Duodenal mucosa (tissue), 2 donors: ENCODE measurements around the gene ACTA1.

Experiments used
- H3K27ac ChIP-seq: one replicate; pipeline ENCODE4 v1.7.0; 2013; ENCODE audit warnings: low read depth, low read length
- H3K27me3 ChIP-seq, 2 donors: one replicate each; pipeline ENCODE4 v1.7.0; 2013; ENCODE audit warnings: low read length in 2 of 2, control low read depth in 1 of 2; ENCODE audit not compliant: insufficient read depth in 2 of 2, control insufficient read depth in 1 of 2
- H3K36me3 ChIP-seq, 2 donors: one replicate each; pipeline ENCODE4 v1.7.0; 2013; ENCODE audit warnings: low read length in 2 of 2, control low read depth in 1 of 2; ENCODE audit not compliant: insufficient read depth in 2 of 2, control insufficient read depth in 1 of 2
- H3K4me1 ChIP-seq, 2 donors: one replicate each; pipeline ENCODE4 v1.7.0; 2013; ENCODE audit warnings: low read length in 2 of 2, control low read depth in 1 of 2; ENCODE audit not compliant: insufficient read depth in 2 of 2, control insufficient read depth in 1 of 2
- H3K4me3 ChIP-seq, 2 donors: one replicate each; pipeline ENCODE4 v1.7.0; 2013; ENCODE audit warnings: low read length in 2 of 2, low read depth in 1 of 2
- H3K9ac ChIP-seq, 2 donors: one replicate each; pipeline ENCODE4 v1.7.0; 2013; ENCODE audit warnings: low read length in 2 of 2, low read depth in 1 of 2
- H3K9me3 ChIP-seq, 2 donors: one replicate each; pipeline ENCODE4 v1.7.0; 2013; ENCODE audit warnings: low read length in 2 of 2, control low read depth in 1 of 2; ENCODE audit not compliant: control insufficient read depth in 1 of 2

The ACTA1 gene

DNA sequence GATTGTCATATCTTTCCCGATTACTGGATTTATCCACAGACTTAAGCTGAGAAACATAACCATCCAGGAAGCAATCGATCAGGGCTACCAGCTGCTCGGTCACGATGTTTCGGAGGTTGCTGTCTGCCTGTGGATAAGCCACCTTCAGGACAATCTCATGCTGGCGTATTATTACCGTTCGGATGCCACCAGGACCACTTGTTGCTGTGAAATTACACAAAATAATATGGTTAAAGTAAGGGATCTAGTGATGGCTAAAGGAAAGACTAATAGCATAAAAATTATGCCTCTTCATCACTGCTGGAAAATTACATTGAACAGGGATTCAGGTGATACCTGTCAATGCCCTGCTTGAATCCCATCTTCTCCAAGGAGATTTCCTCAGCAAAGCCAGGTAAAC is 30.8 kb upstream of the ACTA1 start:
- Histone ChIP-seq H3K27ac (no peak overlapping the region), H3K9ac (no peak overlapping the region), H3K36me3 (peaks cover 41 to 72% of the 10 kb centered on the region in 2 donors), H3K4me1 (no peaks in the 10 kb centered on the region), H3K4me3 (no peak overlapping the region), H3K9me3 (no peaks in the 10 kb centered on the region), H3K27me3 (no peaks in the 10 kb centered on the region)

DNA sequence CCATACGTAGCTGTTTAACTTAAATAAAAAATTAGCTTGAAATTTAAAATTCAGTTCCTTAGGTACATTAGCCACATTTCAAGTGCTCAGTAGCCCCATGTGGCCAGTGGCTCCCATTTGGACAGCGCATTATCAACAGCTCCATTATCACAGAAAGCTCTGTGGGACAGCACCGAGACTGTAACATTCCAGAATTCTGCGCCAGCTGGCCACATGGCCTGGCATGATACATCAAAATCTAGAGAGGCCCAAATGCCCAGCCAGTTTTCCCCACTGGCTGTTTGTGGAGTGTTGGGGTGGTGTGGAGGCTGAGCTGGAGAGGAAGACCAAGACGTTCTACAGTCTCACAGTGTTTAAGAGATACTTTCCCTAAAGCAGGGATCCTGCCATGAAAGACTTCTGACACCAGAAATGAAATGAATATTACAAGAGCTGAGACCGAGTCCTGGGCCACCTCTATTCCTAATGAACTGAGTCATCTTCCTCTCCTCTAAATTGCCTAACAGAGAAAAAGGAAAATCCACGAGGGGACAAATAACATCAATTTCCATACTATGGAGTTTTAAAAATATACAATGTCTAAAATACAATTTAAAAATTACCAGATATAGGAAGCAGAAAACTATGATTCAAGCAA is 27.3 kb upstream of the ACTA1 start:
- Histone ChIP-seq H3K4me1 (no peaks in the 10 kb centered on the region), H3K9ac (no peak overlapping the region), H3K9me3 (no peaks in the 10 kb centered on the region), H3K4me3 (no peak overlapping the region), H3K27ac (no peak overlapping the region), H3K36me3 (peaks cover 29 to 72% of the 10 kb centered on the region in 2 donors), H3K27me3 (no peaks in the 10 kb centered on the region)

DNA sequence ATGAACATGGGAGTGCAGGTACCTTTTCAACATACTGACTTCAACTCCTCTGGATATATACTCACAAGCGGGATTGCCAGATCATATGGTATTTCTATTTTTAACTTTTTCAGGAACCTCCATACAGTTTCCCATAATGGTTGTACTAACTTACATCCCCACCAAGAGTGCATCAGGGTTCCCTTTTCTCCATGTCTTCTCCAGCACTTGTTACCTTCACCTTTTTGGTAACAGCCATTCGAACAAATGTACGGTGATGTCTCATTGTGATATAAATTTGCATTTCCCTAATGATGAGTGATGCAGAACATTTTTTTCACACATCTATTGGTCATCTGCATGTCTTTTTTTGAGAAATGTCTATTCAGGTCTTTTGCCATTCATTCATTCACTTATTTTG is 25.9 kb upstream of the ACTA1 start:
- Histone ChIP-seq H3K4me1 (no peaks in the 10 kb centered on the region), H3K9me3 (no peaks in the 10 kb centered on the region), H3K36me3 (peaks cover 19 to 66% of the 10 kb centered on the region in 2 donors), H3K9ac (no peak overlapping the region), H3K4me3 (no peak overlapping the region), H3K27me3 (no peaks in the 10 kb centered on the region), H3K27ac (no peak overlapping the region)

DNA sequence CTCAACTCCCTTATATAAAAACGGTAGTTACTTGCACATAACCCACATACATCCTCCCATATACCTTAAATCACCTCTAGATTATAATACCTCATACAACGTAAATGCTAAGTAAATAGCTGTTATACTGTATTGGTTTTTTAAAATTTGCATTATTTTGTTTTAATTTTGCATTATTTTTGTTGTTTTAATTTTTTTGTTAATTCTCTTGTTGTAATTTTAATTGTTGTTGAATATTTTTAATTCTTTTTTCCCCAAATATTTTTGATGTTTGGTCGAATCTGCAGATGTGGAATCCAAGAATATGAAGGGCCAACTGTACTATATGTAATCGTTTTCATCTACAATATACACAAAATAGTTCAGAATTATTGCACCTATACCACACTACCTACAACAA is 23.5 kb upstream of the ACTA1 start:
- no peaks in the 10 kb centered on the region for H3K4me1 ChIP-seq
- peaks cover 3 to 48% of the 10 kb centered on the region in 2 donors for H3K36me3 ChIP-seq
- no peak overlapping the region for H3K9ac ChIP-seq
- no peaks in the 10 kb centered on the region for H3K9me3 ChIP-seq
- no peak overlapping the region for H3K4me3 ChIP-seq
- no peak overlapping the region for H3K27ac ChIP-seq
- H3K27me3 ChIP-seq: no peaks in the 10 kb centered on the region

DNA sequence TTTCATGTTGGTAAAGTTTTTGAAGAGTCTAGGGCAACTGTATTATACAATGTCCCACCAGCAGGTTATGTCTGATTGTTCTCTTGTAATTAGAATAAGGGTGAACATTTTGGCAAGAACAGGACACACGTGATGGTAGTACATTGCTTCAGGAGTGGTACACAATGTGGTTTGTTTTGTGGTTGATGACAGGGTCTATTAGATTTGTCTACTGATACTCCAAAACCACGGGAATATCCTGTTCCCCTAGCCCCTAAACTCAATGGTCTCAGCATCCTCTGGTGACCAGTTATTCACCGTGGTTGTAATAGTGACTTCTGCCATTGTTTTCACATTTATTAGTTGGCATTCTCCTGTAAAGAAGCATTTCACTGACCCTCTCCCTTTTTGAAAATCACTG is 22.1 kb upstream of the ACTA1 start:
- H3K36me3 ChIP-seq: peaks cover 8 to 52% of the 10 kb centered on the region in 2 donors
- H3K27ac ChIP-seq: no peak overlapping the region
- no peaks in the 10 kb centered on the region for H3K4me1 ChIP-seq
- no peak overlapping the region for H3K9ac ChIP-seq
- H3K4me3 ChIP-seq: no peak overlapping the region
- H3K27me3 ChIP-seq: no peaks in the 10 kb centered on the region
- H3K9me3 ChIP-seq: no peaks in the 10 kb centered on the region

DNA sequence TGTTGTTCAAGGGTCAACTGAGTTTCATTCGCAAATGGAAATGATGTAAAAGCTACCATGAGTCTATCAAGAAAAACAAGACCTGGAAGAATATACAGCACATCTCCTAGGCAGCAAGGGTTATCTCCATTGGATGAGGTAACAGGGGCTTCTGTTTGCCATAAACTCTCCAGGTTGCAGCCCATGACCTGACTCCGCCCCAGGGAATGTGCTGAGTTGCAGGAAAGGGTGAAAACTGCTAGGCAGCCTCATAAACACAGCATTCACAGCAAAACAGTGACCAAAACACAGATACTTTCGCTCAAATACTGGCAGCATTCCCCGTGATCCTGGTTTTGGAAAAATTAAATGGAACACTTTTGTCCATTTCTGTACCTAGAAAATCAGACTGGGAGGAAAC is 20.2 kb upstream of the ACTA1 start:
- Histone ChIP-seq H3K27ac (no peak overlapping the region), H3K36me3 (peaks cover 8 to 34% of the 10 kb centered on the region in 2 donors), H3K4me1 (no peaks in the 10 kb centered on the region), H3K9ac (no peak overlapping the region), H3K4me3 (no peak overlapping the region), H3K27me3 (no peaks in the 10 kb centered on the region), H3K9me3 (no peaks in the 10 kb centered on the region)

DNA sequence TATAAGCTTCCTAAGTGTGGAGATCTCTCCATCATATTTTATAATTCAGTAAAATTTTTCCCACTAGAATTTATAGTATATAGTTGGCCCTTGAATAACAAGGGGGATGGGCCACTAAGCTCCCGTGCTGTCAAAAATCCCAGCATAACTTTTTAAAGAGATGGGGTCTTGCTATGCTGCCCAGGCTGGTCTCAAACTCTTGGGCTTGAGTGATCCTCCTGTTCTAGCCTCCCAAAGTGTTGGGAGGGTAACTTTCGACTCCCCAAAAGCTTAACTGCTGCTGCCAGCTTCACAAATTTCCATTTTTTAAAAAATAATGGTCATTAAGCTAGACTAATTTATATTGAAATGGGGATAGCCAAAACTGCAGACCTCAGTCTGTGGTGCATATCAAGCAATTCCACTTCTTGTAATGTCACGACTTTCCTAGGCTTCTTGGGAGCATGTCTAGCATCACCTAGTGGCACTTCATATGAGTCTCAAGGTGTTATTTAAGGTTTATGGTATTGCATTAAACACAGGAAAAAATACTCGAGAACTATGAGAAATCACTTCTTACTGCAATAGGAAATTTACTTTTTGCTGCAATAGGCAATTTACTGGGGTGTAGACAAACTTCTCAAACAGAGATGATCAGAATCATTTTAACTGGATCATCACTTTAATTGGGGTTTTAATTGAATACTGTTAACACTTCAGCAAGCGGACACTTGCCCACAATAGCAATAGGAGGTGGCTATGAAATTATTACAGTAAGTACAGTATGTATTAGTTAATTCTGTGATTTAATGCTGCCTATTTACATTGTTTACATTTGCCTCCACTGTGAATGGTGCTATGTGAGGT is 19.3 kb upstream of the ACTA1 start:
- no peaks in the 10 kb centered on the region for H3K27me3 ChIP-seq
- no peak overlapping the region for H3K4me3 ChIP-seq
- no peaks in the 10 kb centered on the region for H3K9me3 ChIP-seq
- H3K9ac ChIP-seq: no peak overlapping the region
- H3K4me1 ChIP-seq: no peaks in the 10 kb centered on the region
- no peak overlapping the region for H3K27ac ChIP-seq
- peaks cover 7 to 36% of the 10 kb centered on the region in 2 donors for H3K36me3 ChIP-seq

DNA sequence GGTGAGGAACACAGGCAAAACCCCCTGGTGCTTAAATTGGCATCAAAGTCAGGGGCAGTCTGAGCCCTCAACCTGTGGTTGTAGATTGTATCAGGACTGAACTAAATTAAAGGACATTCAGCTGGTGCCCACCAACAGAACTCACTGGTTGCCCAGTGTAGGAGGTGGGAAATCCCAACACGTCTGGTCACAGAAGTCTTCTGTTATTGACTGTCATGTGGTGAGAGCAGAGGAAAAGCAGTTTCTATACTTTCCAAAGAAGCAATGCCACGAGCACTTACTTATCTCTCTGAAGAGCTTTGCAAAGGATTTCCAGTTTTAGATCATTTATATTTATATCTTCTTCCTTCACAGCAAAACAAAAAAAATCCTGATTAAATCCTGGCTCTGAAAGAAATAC is 15.0 kb upstream of the ACTA1 start:
- Histone ChIP-seq H3K9ac (no peak overlapping the region), H3K27ac (no peak overlapping the region), H3K4me3 (no peak overlapping the region), H3K36me3 (peaks cover 6 to 44% of the 10 kb centered on the region in 2 donors), H3K27me3 (no peaks in the 10 kb centered on the region), H3K4me1 (no peaks in the 10 kb centered on the region), H3K9me3 (no peaks in the 10 kb centered on the region)

DNA sequence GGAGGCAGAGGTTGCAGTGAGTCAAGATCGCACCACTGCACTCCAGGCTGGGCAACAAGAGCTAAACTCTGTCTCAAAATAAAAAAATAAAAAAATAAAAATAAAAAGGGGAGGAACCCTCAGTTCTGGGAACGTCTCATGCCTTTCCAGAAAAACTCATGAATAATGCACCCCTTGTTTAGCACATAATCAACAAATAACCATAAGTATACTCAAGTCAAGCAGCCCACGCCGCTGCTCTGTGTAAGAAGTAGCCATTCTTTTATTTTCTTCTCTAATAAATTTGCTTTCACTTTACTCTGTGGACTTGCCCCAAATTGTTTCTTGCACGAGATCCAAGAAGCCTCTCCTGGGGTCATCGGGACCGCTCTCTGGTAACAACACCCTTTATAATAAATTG is 14.5 kb upstream of the ACTA1 start:
- no peaks in the 10 kb centered on the region for H3K27me3 ChIP-seq
- H3K9ac ChIP-seq: no peak overlapping the region
- H3K9me3 ChIP-seq: no peaks in the 10 kb centered on the region
- peaks cover 6 to 44% of the 10 kb centered on the region in 2 donors for H3K36me3 ChIP-seq
- H3K4me1 ChIP-seq: no peaks in the 10 kb centered on the region
- H3K4me3 ChIP-seq: no peak overlapping the region
- H3K27ac ChIP-seq: no peak overlapping the region

DNA sequence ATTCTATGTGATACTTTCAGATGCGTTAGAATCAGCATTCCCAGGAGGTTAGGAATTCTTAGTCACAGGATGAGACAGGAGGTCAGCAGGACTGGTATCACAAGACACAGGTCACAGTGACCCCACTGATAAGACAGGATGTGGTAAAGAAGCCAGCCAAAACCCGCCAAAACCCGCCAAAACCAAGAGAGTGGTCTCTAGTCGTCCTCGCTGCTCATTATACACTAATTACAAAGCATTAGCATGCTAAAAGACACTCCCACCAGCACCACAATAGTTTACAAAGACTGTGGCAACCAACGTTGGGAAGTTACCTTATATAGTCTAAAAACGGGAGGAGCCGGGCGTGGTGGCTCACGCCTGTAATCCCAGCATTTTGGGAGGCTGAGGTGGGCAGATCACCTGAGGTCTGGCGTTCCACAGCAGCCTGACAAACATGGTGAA is 13.9 kb upstream of the ACTA1 start:
- no peak overlapping the region for H3K4me3 ChIP-seq
- H3K9me3 ChIP-seq: no peaks in the 10 kb centered on the region
- H3K4me1 ChIP-seq: no peaks in the 10 kb centered on the region
- H3K9ac ChIP-seq: no peak overlapping the region
- H3K36me3 ChIP-seq: peaks cover 6 to 46% of the 10 kb centered on the region in 2 donors
- H3K27ac ChIP-seq: no peak overlapping the region
- H3K27me3 ChIP-seq: no peaks in the 10 kb centered on the region
